Activated CD8-positive, alpha-beta memory T cell treated with anti-CD3 and anti-CD28 coated beads for 1 hour (primary cell): Measurements from ENCODE around the gene OR4F29.
"Not testable (repeated sequence)": the region's sequence is repeated elsewhere in the genome, so short reads cannot be mapped to it uniquely, and the experiment has no call there.

Experiments
- DNase-seq, 2 donors: peaks; one replicate each; pipeline ENCODE4 v3.0.0-alpha.2; 2020; ENCODE audit warnings: low read depth in 1 of 2; ENCODE audit errors: extremely low read depth in 1 of 2

Gene OR4F29

GRCh38 chr1:451578-451977 lies at the start of gene OR4F29:
Gene OR4F29 (minus strand): TSS chr1:451678. CDS start chr1:451678, 0 bp downstream.
- not testable (repeated sequence) for DNase-seq
